HepG2 (cell line): ENCODE data around the gene ABCC8. TPM values are rescaled to one million over a fixed set of nuclear protein-coding genes. Genes with fewer than 3 reads are reported as not detected.

Experiments used
- ATAC-seq: fragments of 200-7000 bp; cut with Tn5 transposase; 3 replicates; pipeline ENCODE4 v1.9.1; 2020; ENCODE audit warnings: mild to moderate bottlenecking, moderate library complexity
- BruUV-seq: library from RNA; stranded (reverse); fragments of 400-500 nt; replicated peaks from 2 replicates; lab custom pipeline; 2021; lab: Mats Ljungman, UMichigan
- CTCF ChIA-PET: fragments of 300-600 bp; formaldehyde crosslinking; extraction: SDS; loops from one replicate; lab custom pipeline; 2021; ENCODE audit warnings: low total read pairs, inconsistent platforms, low intra/inter-chr PET ratio; lab: Yijun Ruan, JAX
- POLR2A ChIA-PET: fragments of 350-600 bp; sonication (Branson Sonifier 250); formaldehyde crosslinking; loops from one replicate; lab custom pipeline; 2020; ENCODE audit warnings: antibody characterized with exemption, inconsistent platforms; lab: Yijun Ruan, JAX
- DNase-seq: peaks from one replicate; pipeline ENCODE4 v3.0.0-alpha.2; 2015; ENCODE audit warnings: low spot score
- FAIRE-seq: peaks from 3 replicates; lab custom pipeline; 2011; peaks lifted over from hg19 to GRCh38; lab: Jason Lieb, UNC
- H2AFZ ChIP-seq: one replicate; pipeline ENCODE4 v1.6.1; 2011; ENCODE audit warnings: low read length, inconsistent platforms
- H3K27ac ChIP-seq: fragments of 300-600 bp; 3 replicates; pipeline ENCODE4 v1.8.0; 2011; ENCODE audit warnings: mixed run types, mild to moderate bottlenecking, mixed read lengths, low read length, inconsistent platforms; ENCODE audit not compliant: insufficient read depth; ENCODE audit errors: extremely low read length
- H3K27me3 ChIP-seq, 2 experiments: fragments of 200-600 bp in 1 of 2; 2 replicates in 1 of 2; 3 replicates in 1 of 2; pipeline versions ENCODE4 v1.6.0 to v1.8.0; 2011; ENCODE audit warnings: low read length in 2 of 2, mild to moderate bottlenecking in 2 of 2, moderate library complexity in 2 of 2, inconsistent platforms in 1 of 2; ENCODE audit not compliant: insufficient read depth in 2 of 2, control insufficient read depth in 1 of 2
- H3K36me3 ChIP-seq, 2 experiments: fragments of 200-600 bp in 1 of 2; replicated peaks in 1 of 2; 2 replicates in 1 of 2; 3 replicates in 1 of 2; pipeline versions ENCODE4 v1.5.1 to v1.8.0; 2011; ENCODE audit warnings: low read length in 2 of 2, inconsistent platforms in 1 of 2; ENCODE audit not compliant: insufficient read depth in 2 of 2, control insufficient read depth in 1 of 2
- H3K4me1 ChIP-seq: 2 replicates; pipeline ENCODE4 v1.5.1; 2012; ENCODE audit warnings: low read length, inconsistent platforms; ENCODE audit not compliant: insufficient read depth
- H3K4me2 ChIP-seq: 2 replicates; pipeline ENCODE4 v1.6.0; 2011; ENCODE audit warnings: low read depth, low read length, inconsistent platforms
- H3K4me3 ChIP-seq, 3 experiments: fragments of 200-600 bp in 1 of 3; sonication (generic), shearing (Covaris generic) in 1 of 3; replicated peaks in 1 of 3; 2 replicates each; pipeline ENCODE4 v1.5.1; 2011 to 2016; ENCODE audit warnings: low read length in 3 of 3, inconsistent platforms in 2 of 3, low read depth in 2 of 3, mild to moderate bottlenecking in 2 of 3, control low read depth in 1 of 3, mixed read lengths in 1 of 3; ENCODE audit not compliant: insufficient read depth in 1 of 3
- H3K79me2 ChIP-seq: one replicate; pipeline ENCODE4 v1.6.1; 2011; ENCODE audit warnings: low read length, inconsistent platforms; ENCODE audit not compliant: insufficient read depth
- H3K9ac ChIP-seq: 2 replicates; pipeline ENCODE4 v1.6.0; 2011; ENCODE audit warnings: mild to moderate bottlenecking, low read depth, low read length, inconsistent platforms; ENCODE audit not compliant: insufficient read depth
- H3K9me3 ChIP-seq: 2 replicates; pipeline ENCODE4 v1.5.1; 2012; ENCODE audit warnings: mild to moderate bottlenecking, low read length
- H4K20me1 ChIP-seq: 2 replicates; pipeline ENCODE4 v1.6.0; 2011; ENCODE audit warnings: inconsistent platforms, mild to moderate bottlenecking, low read length, moderate library complexity; ENCODE audit not compliant: insufficient read depth
- POLR2A ChIP-seq, 2 experiments: IDR thresholded peaks; 2 replicates each; pipeline ENCODE4 v1.6.1; 2011; ENCODE audit warnings: low read depth in 2 of 2, low read length in 2 of 2, mild to moderate bottlenecking in 1 of 2, moderate library complexity in 1 of 2; ENCODE audit not compliant: insufficient read depth in 1 of 2
- RAD21 ChIP-seq: fragments of 450-650 bp; formaldehyde crosslinking; IDR thresholded peaks from 2 replicates; pipeline ENCODE4 v1.5.0; 2020; ENCODE audit warnings: mild to moderate bottlenecking
- WGBS: methylation state at CpG from one replicate; pipeline ENCODE4 v1.1.6; 2017; ENCODE audit warnings: low lambda C conversion rate; 5-methylcytosine and 5-hydroxymethylcytosine counted together
- in situ Hi-C: cut with HindIII; loops from 2 replicates; pipeline ENCODE4 v1.10.0; 2017; ENCODE audit warnings: low pct_unique_long_range_greater_than_20kb; ENCODE audit not compliant: extremely low pct_ligation_motif_present
- intact Hi-C: fragments of 100-400 bp; cut with micrococcal nuclease; formaldehyde crosslinking; loops from one replicate; pipeline ENCODE4 v1.10.0; 2022; ENCODE audit not compliant: unreplicated experiment
- polyA plus RNA-seq, 8 experiments: library from polyadenylated mRNA; depleted of rRNA in 3 of 8; stranded (reverse) in 7 of 8; unstranded in 1 of 8; fragments of >200 nt; fragmentation: Illumina TruSeq in 4 of 8; extraction: Trizol in 4 of 8; gene quantifications; 2 replicates each; pipeline versions ENCODE4 v1.2.1 to v1.2.3, GENCODE V29; 2011 to 2016; ENCODE audit warnings: low read depth in 4 of 8, missing spikeins in 1 of 8, mixed read lengths in 1 of 8; ENCODE audit not compliant: insufficient read depth in 1 of 8
- total RNA-seq, 5 experiments: library from RNA; depleted of rRNA; stranded (reverse); fragments of >200 nt; fragmentation: Illumina TruSeq; extraction: Trizol; gene quantifications; 2 replicates each; pipeline ENCODE4 v1.2.3, GENCODE V29; 2016; ENCODE audit warnings: low read depth in 1 of 5
- TF ChIP-seq, protein P1 (sequence below): sonication (generic); formaldehyde crosslinking; IDR thresholded peaks from 2 replicates; pipeline ENCODE4 v1.4.0; 2020; ENCODE audit warnings: missing genetic modification reagents, borderline replicate concordance

ABCC8 gene
- total and polyA plus RNA-seq, 2 of the 13 experiments (the other 11 are each of a cell fraction or from before 2014, with no cell fraction given), result not detected

DNA sequence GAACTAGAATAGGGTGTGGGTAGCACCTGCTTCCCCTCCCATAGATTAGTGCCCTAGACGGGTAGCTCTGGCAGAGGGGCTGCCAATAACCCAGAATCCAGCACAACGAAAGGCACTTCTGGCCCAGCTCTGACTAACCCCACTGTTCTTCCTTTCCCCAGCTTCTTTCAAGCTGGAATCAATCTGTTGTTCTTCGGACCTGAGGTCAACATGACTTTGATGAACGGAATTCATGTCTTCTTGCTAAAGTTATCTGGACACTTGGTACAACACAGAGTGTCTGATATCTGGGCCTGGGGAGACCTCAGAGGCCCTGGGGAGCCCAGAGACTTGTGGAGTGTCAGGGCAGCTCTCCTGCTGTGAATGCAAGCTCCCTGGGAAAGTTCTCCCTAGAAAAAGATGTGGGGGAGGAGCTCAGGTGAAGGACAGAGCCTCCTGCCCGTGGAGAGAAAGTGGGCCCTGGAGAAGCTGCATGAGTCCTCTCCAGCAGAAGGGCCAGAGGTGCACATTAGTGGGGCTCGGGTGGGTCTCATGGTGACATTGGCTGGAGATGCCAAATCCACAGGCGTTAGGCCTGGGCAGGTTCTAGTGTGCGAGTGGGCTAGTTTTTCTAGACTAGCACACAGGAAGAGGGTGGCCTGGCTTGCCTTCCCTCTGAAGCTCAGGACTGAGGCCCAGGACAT lies 94.5 kb downstream of the ABCC8 start:
- H3K9me3 ChIP-seq, result no peaks in the 10 kb centered on the region
- H3K36me3 ChIP-seq, result peaks cover 10 to 29% of the 10 kb centered on the region in 2 experiments; a peak in 4 of 5 replicates
- no peaks in the 10 kb centered on the region for H3K4me1 ChIP-seq
- FAIRE-seq (no peak), ATAC-seq (no peak), DNase-seq (no peak)
- H3K27ac ChIP-seq, result no peak overlapping the region
- no peak for TF ChIP-seq RAD21 (CRISPR knock-in tag)
- peak in 1 of 2 experiments; percentile 45; a peak in 1 of 4 replicates for TF ChIP-seq POLR2A (IDR thresholded peaks at IDR 0.05; ENCODE audit: insufficient read depth in 1 of 2, low read depth in 2 of 2, low read length in 2 of 2)
- TF ChIP-seq, protein P1, sequence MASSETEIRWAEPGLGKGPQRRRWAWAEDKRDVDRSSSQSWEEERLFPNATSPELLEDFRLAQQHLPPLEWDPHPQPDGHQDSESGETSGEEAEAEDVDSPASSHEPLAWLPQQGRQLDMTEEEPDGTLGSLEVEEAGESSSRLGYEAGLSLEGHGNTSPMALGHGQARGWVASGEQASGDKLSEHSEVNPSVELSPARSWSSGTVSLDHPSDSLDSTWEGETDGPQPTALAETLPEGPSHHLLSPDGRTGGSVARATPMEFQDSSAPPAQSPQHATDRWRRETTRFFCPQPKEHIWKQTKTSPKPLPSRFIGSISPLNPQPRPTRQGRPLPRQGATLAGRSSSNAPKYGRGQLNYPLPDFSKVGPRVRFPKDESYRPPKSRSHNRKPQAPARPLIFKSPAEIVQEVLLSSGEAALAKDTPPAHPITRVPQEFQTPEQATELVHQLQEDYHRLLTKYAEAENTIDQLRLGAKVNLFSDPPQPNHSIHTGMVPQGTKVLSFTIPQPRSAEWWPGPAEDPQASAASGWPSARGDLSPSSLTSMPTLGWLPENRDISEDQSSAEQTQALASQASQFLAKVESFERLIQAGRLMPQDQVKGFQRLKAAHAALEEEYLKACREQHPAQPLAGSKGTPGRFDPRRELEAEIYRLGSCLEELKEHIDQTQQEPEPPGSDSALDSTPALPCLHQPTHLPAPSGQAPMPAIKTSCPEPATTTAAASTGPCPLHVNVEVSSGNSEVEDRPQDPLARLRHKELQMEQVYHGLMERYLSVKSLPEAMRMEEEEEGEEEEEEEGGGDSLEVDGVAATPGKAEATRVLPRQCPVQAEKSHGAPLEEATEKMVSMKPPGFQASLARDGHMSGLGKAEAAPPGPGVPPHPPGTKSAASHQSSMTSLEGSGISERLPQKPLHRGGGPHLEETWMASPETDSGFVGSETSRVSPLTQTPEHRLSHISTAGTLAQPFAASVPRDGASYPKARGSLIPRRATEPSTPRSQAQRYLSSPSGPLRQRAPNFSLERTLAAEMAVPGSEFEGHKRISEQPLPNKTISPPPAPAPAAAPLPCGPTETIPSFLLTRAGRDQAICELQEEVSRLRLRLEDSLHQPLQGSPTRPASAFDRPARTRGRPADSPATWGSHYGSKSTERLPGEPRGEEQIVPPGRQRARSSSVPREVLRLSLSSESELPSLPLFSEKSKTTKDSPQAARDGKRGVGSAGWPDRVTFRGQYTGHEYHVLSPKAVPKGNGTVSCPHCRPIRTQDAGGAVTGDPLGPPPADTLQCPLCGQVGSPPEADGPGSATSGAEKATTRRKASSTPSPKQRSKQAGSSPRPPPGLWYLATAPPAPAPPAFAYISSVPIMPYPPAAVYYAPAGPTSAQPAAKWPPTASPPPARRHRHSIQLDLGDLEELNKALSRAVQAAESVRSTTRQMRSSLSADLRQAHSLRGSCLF (CRISPR knock-in tag), result no peak
- H4K20me1 ChIP-seq, result no peaks in the 10 kb centered on the region
- H3K4me2 ChIP-seq, result no peak overlapping the region
- intact Hi-C loops, result no loop called here
- no peak overlapping the region for H2AFZ ChIP-seq
- ChIA-PET CTCF (no interaction called here), POLR2A (no interaction called here)
- WGBS, result 88% methylated on average over 8 of the region's 8 CpGs
- no TSS peak for BruUV-seq
- H3K4me3 ChIP-seq, result no peak overlapping the region
- H3K9ac ChIP-seq, result no peak overlapping the region
- in situ Hi-C loops, result loop anchor here (5.0 kb wide), 2 partner anchors 90 to 125 kb away; no protein-coding TSS in a partner anchor
- H3K79me2 ChIP-seq, result no peaks in the 10 kb centered on the region
- no peaks in the 10 kb centered on the region for H3K27me3 ChIP-seq
